Parathyroid adenoma (tissue), 2 donors: ENCODE results near the gene VPS13C.

Source experiments
- H2AFZ ChIP-seq: fragments of 300-600 bp; sonication (generic); one replicate; pipeline ENCODE4 v1.7.0; 2017; ENCODE audit warnings: antibody characterized with exemption, mild to moderate bottlenecking
- H3K27ac ChIP-seq: fragments of 300-600 bp; sonication (generic); one replicate; pipeline ENCODE4 v1.7.0; 2017
- H3K27me3 ChIP-seq: fragments of 300-600 bp; sonication (generic); one replicate; pipeline ENCODE4 v1.7.0; 2017; ENCODE audit warnings: low read length; ENCODE audit not compliant: control insufficient read depth, insufficient read depth
- H3K36me3 ChIP-seq: fragments of 300-600 bp; sonication (generic); one replicate; pipeline ENCODE4 v1.7.0; 2017; ENCODE audit warnings: low read length; ENCODE audit not compliant: control insufficient read depth, insufficient read depth
- H3K4me1 ChIP-seq: fragments of 300-600 bp; sonication (generic); one replicate; pipeline ENCODE4 v1.7.0; 2017; ENCODE audit warnings: control low read depth
- H3K4me2 ChIP-seq: fragments of 300-600 bp; sonication (generic); one replicate; pipeline ENCODE4 v1.7.0; 2017; ENCODE audit warnings: low read length
- H3K4me3 ChIP-seq: fragments of 300-600 bp; sonication (generic); one replicate; pipeline ENCODE4 v1.7.0; 2017; ENCODE audit warnings: low read depth, low read length
- H3K79me2 ChIP-seq: fragments of 300-600 bp; sonication (generic); one replicate; pipeline ENCODE4 v1.7.0; 2017; ENCODE audit warnings: control low read depth
- H3K9ac ChIP-seq: fragments of 300-600 bp; sonication (generic); one replicate; pipeline ENCODE4 v1.7.0; 2017; ENCODE audit warnings: mild to moderate bottlenecking
- H3K9me3 ChIP-seq: fragments of 300-600 bp; sonication (generic); one replicate; pipeline ENCODE4 v1.7.0; 2017; ENCODE audit warnings: low read length; ENCODE audit not compliant: control insufficient read depth
- CTCF ChIP-seq: fragments of 300-600 bp; sonication (generic); IDR thresholded peaks from one replicate; pipeline ENCODE4 v1.7.0; 2017; ENCODE audit warnings: antibody characterized with exemption, mild to moderate bottlenecking
- donor health status: primary hyperparathyroidism.

Gene VPS13C

GRCh38 chr15:62060113-62060895 lies at the start of gene VPS13C:
Gene VPS13C (minus strand): TSS chr15:62060447. CDS start chr15:62060374, 73 bp downstream.
- Histone ChIP-seq H3K9ac (no peak within 1 kb of the TSS), H3K27me3 (no peaks in the 10 kb centered on the region), H3K27ac (peak within 1 kb of the TSS; percentile 69), H3K36me3 (no peaks in the 10 kb centered on the region), H3K4me1 (no peaks in the 10 kb centered on the region), H3K79me2 (peaks cover 4% of the 10 kb centered on the region), H3K4me3 (peak within 1 kb of the TSS; percentile 72), H3K4me2 (peak within 1 kb of the TSS; percentile 66), H3K9me3 (no peaks in the 10 kb centered on the region), H2AFZ (peak within 1 kb of the TSS; percentile 88)
- TF ChIP-seq CTCF = peak; percentile 66

- Histone ChIP-seq H2AFZ (no peak overlapping the region), H3K9me3 (no peaks in the 10 kb centered on the region), H3K4me1 (no peaks in the 10 kb centered on the region), H3K4me2 (no peak overlapping the region), H3K27me3 (no peaks in the 10 kb centered on the region), H3K4me3 (no peak overlapping the region), H3K79me2 (no peaks in the 10 kb centered on the region), H3K36me3 (no peaks in the 10 kb centered on the region), H3K9ac (no peak overlapping the region), H3K27ac (no peak overlapping the region)
- no peak for TF ChIP-seq CTCF
Observed at GRCh38 chr15:62109437-62109836, 49.2 kb upstream of the VPS13C start.

GRCh38 chr15:62108411-62108810 lies 48.2 kb upstream of the VPS13C start:
- Histone ChIP-seq H3K9ac (no peak overlapping the region), H3K4me1 (no peaks in the 10 kb centered on the region), H3K27ac (no peak overlapping the region), H3K36me3 (no peaks in the 10 kb centered on the region), H3K9me3 (no peaks in the 10 kb centered on the region), H3K27me3 (no peaks in the 10 kb centered on the region), H2AFZ (no peak overlapping the region), H3K4me2 (no peak overlapping the region), H3K79me2 (no peaks in the 10 kb centered on the region), H3K4me3 (no peak overlapping the region)
- TF ChIP-seq CTCF = no peak

GRCh38 chr15:62107571-62108121 lies 47.4 kb upstream of the VPS13C start:
- Histone ChIP-seq H3K9ac (no peak overlapping the region), H3K9me3 (no peaks in the 10 kb centered on the region), H3K4me2 (no peak overlapping the region), H3K79me2 (no peaks in the 10 kb centered on the region), H3K4me3 (no peak overlapping the region), H3K27me3 (no peaks in the 10 kb centered on the region), H2AFZ (no peak overlapping the region), H3K36me3 (no peaks in the 10 kb centered on the region), H3K27ac (no peak overlapping the region), H3K4me1 (no peaks in the 10 kb centered on the region)
- no peak for TF ChIP-seq CTCF

- no peaks in the 10 kb centered on the region for H3K4me1 ChIP-seq
- no peak overlapping the region for H3K4me2 ChIP-seq
- no peak for TF ChIP-seq CTCF
- H3K9me3 ChIP-seq = no peaks in the 10 kb centered on the region
- no peaks in the 10 kb centered on the region for H3K27me3 ChIP-seq
- no peak overlapping the region for H3K9ac ChIP-seq
- no peak overlapping the region for H2AFZ ChIP-seq
- H3K36me3 ChIP-seq = no peaks in the 10 kb centered on the region
- no peak overlapping the region for H3K4me3 ChIP-seq
- no peak overlapping the region for H3K27ac ChIP-seq
- H3K79me2 ChIP-seq = no peaks in the 10 kb centered on the region
Observed at GRCh38 chr15:62106096-62106495, 45.8 kb upstream of the VPS13C start.
